DND-41 (cell line): ENCODE measurements around the gene SEMA3A.

ENCODE experiments used
- ATAC-seq: fragments of 200-7000 bp; cut with Tn5 transposase; 3 replicates; pipeline ENCODE4 v1.9.1; 2021; ENCODE audit warnings: low read depth; ENCODE audit not compliant: insufficient read depth
- DNase-seq: peaks from one replicate; pipeline ENCODE4 v3.0.0-alpha.2; 2020
- H2AFZ ChIP-seq: 2 replicates; pipeline ENCODE4 v1.6.0; 2012; ENCODE audit warnings: low read depth, low read length
- H3K27ac ChIP-seq: 2 replicates; pipeline ENCODE4 v1.5.1; 2012; ENCODE audit warnings: low read length, inconsistent platforms
- H3K27me3 ChIP-seq: fragments of 200-600 bp; sonication (generic); 2 replicates; pipeline ENCODE4 v1.6.0; 2012; ENCODE audit warnings: low read length, mild to moderate bottlenecking, inconsistent platforms; ENCODE audit not compliant: insufficient read depth, poor library complexity
- H3K36me3 ChIP-seq: 2 replicates; pipeline ENCODE4 v1.5.1; 2012; ENCODE audit warnings: low read length, inconsistent platforms; ENCODE audit not compliant: insufficient read depth
- H3K4me1 ChIP-seq: 2 replicates; pipeline ENCODE4 v1.5.1; 2012; ENCODE audit warnings: mild to moderate bottlenecking, low read length; ENCODE audit not compliant: insufficient read depth
- H3K4me2 ChIP-seq: 2 replicates; pipeline ENCODE4 v1.6.0; 2012; ENCODE audit warnings: mild to moderate bottlenecking, moderate library complexity, low read length, inconsistent platforms; ENCODE audit not compliant: insufficient read depth
- H3K4me3 ChIP-seq, 2 experiments: fragments of 200-600 bp in 1 of 2; shearing (Covaris generic) in 1 of 2; 2 replicates each; pipeline ENCODE4 v1.5.1; 2012 to 2016; ENCODE audit warnings: inconsistent platforms in 2 of 2, low read length in 2 of 2, mild to moderate bottlenecking in 2 of 2, low read depth in 1 of 2, moderate library complexity in 1 of 2
- H3K79me2 ChIP-seq: 2 replicates; pipeline ENCODE4 v1.6.0; 2012; ENCODE audit warnings: low read length, inconsistent platforms; ENCODE audit not compliant: insufficient read depth
- H3K9ac ChIP-seq: 2 replicates; pipeline ENCODE4 v1.6.0; 2012; ENCODE audit warnings: low read depth, mild to moderate bottlenecking, inconsistent platforms, low read length, moderate library complexity
- H3K9me3 ChIP-seq: 2 replicates; pipeline ENCODE4 v1.5.1; 2012; ENCODE audit warnings: low read length, moderate library complexity, mild to moderate bottlenecking, inconsistent platforms; ENCODE audit not compliant: insufficient read depth, severe bottlenecking
- H4K20me1 ChIP-seq: 2 replicates; pipeline ENCODE4 v1.6.0; 2012; ENCODE audit warnings: low read length; ENCODE audit not compliant: insufficient read depth
- EZH2 ChIP-seq: IDR thresholded peaks from 3 replicates; pipeline ENCODE4 v1.6.1; 2012; ENCODE audit warnings: borderline replicate concordance, low read depth, mild to moderate bottlenecking, moderate library complexity, low read length, inconsistent platforms; ENCODE audit not compliant: severe bottlenecking
- TF ChIP-seq, protein P1 (sequence below): IDR thresholded peaks from 2 replicates; pipeline ENCODE4 v1.5.1; 2012; ENCODE audit warnings: borderline replicate concordance, low read length, moderate library complexity, mild to moderate bottlenecking; ENCODE audit not compliant: poor library complexity, severe bottlenecking; ENCODE audit errors: extremely low read depth

SEMA3A gene

DNA sequence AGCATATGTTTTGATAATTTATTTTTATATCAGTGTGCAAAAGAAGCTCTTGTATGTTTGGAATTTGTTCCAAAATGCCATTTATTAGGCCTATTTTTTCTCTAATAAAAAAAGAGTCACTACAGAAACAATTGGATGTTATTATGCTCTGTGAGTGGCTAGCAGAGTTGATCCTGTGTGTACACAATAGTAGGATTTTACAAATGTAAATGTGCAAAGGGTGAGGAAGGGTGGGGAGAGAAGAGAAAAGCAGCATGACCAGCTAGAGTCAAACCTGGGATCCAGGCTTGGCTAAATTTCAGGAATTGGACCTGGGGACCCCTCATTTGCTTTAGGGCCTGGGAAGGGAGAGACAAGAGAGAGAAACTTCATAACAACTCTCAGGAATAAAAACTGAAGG lies 32.5 kb downstream of the SEMA3A start:
- no peaks in the 10 kb centered on the region for H3K79me2 ChIP-seq
- DNase-seq (no peak), ATAC-seq (no peak)
- no peaks in the 10 kb centered on the region for H3K36me3 ChIP-seq
- no peak overlapping the region for H3K4me2 ChIP-seq
- TF ChIP-seq, protein P1, sequence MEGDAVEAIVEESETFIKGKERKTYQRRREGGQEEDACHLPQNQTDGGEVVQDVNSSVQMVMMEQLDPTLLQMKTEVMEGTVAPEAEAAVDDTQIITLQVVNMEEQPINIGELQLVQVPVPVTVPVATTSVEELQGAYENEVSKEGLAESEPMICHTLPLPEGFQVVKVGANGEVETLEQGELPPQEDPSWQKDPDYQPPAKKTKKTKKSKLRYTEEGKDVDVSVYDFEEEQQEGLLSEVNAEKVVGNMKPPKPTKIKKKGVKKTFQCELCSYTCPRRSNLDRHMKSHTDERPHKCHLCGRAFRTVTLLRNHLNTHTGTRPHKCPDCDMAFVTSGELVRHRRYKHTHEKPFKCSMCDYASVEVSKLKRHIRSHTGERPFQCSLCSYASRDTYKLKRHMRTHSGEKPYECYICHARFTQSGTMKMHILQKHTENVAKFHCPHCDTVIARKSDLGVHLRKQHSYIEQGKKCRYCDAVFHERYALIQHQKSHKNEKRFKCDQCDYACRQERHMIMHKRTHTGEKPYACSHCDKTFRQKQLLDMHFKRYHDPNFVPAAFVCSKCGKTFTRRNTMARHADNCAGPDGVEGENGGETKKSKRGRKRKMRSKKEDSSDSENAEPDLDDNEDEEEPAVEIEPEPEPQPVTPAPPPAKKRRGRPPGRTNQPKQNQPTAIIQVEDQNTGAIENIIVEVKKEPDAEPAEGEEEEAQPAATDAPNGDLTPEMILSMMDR, result no peak
- no peak for TF ChIP-seq EZH2
- no peaks in the 10 kb centered on the region for H3K27me3 ChIP-seq
- no peaks in the 10 kb centered on the region for H3K4me1 ChIP-seq
- no peak overlapping the region for H2AFZ ChIP-seq
- H3K27ac ChIP-seq, result no peak overlapping the region
- H4K20me1 ChIP-seq, result no peaks in the 10 kb centered on the region
- H3K4me3 ChIP-seq, result no peak overlapping the region
- no peak overlapping the region for H3K9ac ChIP-seq
- no peaks in the 10 kb centered on the region for H3K9me3 ChIP-seq

DNA sequence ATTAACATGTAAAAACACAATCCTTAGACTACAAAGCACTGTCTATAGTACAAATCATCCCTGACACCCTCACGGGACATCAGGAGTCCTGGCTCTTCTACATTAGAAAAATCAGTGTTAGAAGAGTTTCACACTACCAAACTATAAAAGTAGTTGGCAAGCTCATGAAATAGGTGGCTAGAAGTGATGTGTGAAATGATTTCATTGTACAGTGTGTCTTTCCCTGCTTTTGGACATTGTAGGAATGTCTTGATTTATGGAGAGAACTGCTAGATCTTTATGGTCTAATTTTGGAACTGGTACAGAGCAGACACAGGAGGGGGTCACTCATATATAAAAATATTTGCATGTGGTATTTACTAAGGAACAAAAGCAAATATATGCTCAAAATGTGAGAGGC lies 33.2 kb downstream of the SEMA3A start:
- no peak for ATAC-seq
- no peak for TF ChIP-seq EZH2
- TF ChIP-seq, protein P1, result no peak
- Histone ChIP-seq H4K20me1 (no peaks in the 10 kb centered on the region), H3K9ac (no peak overlapping the region), H3K4me2 (no peak overlapping the region), H3K79me2 (no peaks in the 10 kb centered on the region), H3K27me3 (no peaks in the 10 kb centered on the region), H3K4me3 (no peak overlapping the region), H2AFZ (0 out of 2 replicates have a peak overlapping the region, but pooled peaks have one; percentile 39), H3K36me3 (no peaks in the 10 kb centered on the region), H3K9me3 (no peaks in the 10 kb centered on the region), H3K27ac (no peak overlapping the region), H3K4me1 (no peaks in the 10 kb centered on the region)
- no peak for DNase-seq

DNA sequence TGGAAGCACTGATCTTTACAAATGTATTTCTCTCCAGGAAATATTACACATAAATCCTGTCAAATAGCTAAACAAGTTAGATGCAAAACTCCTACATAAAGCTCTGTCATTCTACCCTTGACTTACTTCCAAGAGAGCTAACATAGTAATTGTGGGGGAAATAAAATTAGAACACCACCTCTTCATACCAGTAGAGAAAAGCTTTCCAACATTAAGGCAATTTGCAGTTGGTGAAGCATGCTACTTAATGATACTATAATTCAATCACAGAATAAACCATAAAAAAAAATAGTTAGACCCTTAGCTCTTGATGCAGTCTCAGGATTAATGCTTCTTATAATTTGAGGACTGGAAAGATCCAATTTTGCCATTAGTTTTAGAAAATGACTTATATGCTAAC lies 35.2 kb downstream of the SEMA3A start:
- Histone ChIP-seq H2AFZ (peak overlapping the region; percentile 45), H3K36me3 (no peaks in the 10 kb centered on the region), H3K4me3 (no peak overlapping the region), H3K9ac (no peak overlapping the region), H3K4me1 (no peaks in the 10 kb centered on the region), H3K79me2 (no peaks in the 10 kb centered on the region), H4K20me1 (no peaks in the 10 kb centered on the region), H3K27me3 (no peaks in the 10 kb centered on the region), H3K4me2 (no peak overlapping the region), H3K9me3 (no peaks in the 10 kb centered on the region), H3K27ac (no peak overlapping the region)
- ATAC-seq, result no peak
- TF ChIP-seq, protein P1, result no peak
- no peak for TF ChIP-seq EZH2
- DNase-seq, result no peak

DNA sequence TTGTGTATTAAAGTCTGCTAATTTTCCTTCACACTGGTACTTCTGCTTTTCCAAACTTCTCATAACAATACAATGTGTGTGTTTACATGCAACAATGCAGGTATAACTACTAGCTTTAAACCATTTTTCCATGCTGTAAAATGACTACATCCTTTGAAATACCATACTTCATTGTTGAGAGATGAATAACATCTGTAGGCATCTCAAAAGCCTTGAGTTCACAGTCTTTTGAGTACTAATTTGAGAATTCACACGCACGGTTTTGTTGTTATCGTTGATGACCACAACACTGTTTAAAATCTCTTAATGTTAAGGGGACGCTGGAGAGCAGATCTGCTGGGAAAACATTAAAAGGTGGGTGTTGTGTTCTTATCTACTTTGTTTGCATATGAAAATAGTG lies 37.4 kb downstream of the SEMA3A start:
- Histone ChIP-seq H2AFZ (no peak overlapping the region), H3K27me3 (no peaks in the 10 kb centered on the region), H3K9me3 (no peaks in the 10 kb centered on the region), H3K9ac (no peak overlapping the region), H4K20me1 (no peaks in the 10 kb centered on the region), H3K27ac (no peak overlapping the region), H3K4me3 (no peak overlapping the region), H3K4me1 (no peaks in the 10 kb centered on the region), H3K4me2 (no peak overlapping the region), H3K79me2 (no peaks in the 10 kb centered on the region), H3K36me3 (no peaks in the 10 kb centered on the region)
- ATAC-seq (no peak), DNase-seq (no peak)
- TF ChIP-seq EZH2, result no peak
- TF ChIP-seq, protein P1, result no peak
